GM15510 (cell line): ENCODE data around the gene RHEX.

ENCODE experiments used
- POLR2A ChIP-seq: IDR thresholded peaks from 3 replicates; pipeline ENCODE4 v1.6.1; 2011; ENCODE audit warnings: borderline replicate concordance; ENCODE audit not compliant: insufficient read length; ENCODE audit errors: extremely low read depth

The RHEX gene

DNA sequence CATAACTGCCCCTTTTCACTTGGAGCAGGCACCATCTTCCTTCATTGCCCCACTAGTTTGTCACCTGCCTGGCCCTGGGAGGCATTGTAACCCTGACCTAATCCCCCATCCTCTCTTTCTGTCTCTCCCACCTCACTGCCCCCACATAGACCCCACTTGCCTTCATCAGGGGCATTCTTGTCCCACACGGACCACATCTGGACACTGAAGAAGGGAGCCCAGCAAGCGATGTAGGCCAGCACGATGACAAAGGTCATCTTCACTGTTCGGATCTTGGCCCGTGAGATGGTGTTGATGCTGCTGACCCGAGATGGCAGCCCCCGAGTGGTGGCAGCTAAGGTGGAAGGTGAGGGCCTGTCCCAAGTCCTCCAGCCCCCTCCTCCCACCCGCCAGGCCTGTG, 62.8 kb downstream of the RHEX start:
- TF ChIP-seq POLR2A, result no peak

DNA sequence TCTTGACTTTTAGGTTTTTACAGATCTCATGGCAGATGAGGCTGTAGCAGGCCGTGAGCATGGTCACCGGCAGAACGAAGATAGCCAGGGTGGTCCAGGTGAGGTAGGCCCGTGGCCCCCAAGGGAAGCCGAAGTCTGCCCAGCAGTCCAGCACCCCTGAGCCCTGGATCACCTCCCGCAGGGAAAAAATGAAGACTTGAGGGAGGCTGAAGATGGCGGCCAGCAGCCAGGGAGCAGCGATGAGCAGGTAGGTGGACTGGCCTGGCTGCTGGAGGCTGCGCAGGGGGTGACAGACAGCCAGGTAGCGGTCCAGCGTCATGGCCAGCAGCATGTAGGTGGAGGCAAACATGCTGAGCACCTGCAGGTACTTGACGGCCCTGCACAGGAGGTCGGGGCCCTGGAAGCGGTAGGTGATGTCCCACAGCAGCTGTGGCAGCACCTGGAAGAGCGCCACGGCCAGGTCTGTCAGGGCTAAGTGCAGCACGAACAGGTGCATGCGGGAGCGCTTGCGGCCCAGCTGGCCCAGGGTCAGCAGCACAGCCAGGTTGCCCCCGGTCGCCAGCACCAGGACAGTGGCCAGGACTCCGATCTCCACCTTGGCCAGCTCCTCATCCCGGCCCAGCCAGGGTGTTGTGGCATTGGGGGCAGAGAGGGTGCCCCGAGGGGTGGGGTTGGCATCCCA, 63.4 kb downstream of the RHEX start:
- TF ChIP-seq POLR2A, result no peak

DNA sequence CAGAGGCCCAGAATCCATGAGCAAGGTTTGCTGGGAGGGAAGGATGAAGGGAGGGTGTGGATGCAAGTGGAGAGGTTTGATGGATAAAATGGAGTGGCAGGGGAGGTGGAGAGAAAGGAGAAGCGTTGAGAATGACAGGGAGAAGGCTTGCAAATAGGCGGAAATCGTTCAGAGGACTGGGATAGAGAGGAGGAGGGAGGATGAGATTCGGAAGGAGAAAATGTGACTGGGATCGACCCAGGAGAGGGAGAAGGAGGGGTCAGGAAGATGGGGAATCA, 63.8 kb downstream of the RHEX start:
- no peak for TF ChIP-seq POLR2A

DNA sequence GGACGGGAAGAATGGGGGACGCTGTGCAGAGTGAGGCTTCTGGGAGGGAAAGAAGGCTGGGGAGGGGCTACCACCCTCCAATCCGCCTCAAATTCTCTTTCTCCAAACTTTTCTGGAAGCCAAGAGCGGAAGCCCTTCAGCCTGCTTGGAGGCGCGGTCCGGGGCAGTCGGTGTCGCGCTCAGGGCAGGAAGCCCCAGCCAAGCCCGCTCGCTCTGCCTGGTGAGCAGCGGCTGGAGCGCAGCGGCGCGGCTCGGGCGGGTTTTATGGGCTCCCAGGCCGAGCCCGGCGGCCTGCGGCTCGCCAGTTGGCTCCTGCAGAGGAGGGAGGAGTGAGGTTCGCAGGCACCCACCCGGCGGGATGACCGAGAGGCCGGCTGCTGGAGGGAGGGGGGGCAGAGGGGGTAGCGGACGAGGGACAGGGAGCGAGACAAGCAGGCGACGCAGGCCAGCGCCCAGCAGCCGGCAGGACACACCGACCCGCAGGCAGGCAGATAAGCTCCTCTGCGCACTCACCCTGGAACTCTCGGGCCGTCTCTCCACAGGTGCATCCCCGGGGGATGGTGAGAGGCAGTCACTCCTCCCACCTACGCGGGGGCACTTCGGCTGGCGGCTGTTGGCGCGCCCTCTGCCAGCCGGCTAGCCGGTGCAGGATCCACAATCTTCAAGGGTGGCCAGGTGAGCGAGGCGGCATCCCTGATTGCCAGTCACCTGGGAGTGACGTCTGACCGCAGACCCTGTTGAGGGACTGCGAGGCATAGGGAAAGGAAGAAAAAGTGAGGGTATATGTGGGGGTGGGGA, 64.4 kb downstream of the RHEX start, which contains the start of gene AVPR1B:
Gene AVPR1B, minus strand, starts transcription at position 238 of the 798 bp plus-strand sequence. CDS start 498 bp downstream, outside the sequence.
- no peak for TF ChIP-seq POLR2A

DNA sequence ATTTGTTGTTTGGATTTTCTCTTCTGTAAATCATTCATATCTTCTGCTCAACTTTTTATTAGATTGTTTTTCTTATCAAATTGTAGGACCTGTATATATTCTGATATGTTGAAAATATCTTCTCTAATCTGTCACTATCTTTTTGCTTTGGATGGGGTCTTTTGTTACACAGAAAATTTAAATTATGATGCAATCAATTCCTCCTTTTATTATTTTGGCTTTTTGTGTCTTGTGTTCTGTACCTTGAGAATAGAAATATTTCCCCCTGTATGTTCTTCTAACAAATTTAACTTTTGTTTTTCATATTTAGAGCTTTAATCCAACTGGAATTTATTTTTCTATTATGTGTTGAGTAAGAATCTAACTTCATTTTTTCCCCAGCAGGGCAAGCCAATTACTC, 67.4 kb downstream of the RHEX start:
- no peak for TF ChIP-seq POLR2A

DNA sequence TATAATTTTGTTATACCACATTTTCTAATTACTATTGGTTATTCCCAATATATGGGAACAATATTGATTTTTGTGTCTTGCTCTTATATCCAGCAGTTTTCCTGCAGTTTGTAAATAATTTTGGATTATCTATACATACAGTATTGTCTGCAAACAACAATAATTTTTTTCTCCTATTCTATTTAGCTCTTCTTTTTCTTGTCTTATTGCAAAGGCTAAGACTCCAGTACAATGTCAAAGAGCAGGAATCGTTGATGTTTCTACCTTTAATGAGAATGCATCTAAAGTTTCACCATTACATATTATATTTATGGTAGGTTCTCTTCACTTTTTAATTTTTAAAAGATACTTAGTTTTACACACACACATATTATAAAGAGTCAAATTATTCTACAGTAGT, 68.3 kb downstream of the RHEX start:
- TF ChIP-seq POLR2A, result no peak

DNA sequence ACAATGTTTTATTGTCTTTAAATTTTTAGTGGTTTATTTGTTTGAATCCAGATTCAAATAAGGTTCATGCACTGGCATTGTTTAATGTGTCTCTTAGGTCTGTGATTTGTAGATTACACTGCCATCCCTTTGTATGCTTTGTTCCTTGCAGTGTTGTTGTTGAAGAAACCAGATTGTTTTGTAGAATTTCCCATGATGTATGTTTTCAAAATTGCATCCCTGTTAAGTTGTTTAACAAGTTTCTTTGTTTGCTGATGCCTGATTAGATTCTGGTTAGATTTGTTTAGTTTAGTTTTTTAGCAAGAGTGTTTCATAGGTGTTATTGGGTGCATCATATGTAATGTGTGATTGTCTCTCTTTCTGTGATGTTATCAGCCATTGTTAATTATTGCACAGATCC, 69.7 kb downstream of the RHEX start:
- TF ChIP-seq POLR2A, result no peak

DNA sequence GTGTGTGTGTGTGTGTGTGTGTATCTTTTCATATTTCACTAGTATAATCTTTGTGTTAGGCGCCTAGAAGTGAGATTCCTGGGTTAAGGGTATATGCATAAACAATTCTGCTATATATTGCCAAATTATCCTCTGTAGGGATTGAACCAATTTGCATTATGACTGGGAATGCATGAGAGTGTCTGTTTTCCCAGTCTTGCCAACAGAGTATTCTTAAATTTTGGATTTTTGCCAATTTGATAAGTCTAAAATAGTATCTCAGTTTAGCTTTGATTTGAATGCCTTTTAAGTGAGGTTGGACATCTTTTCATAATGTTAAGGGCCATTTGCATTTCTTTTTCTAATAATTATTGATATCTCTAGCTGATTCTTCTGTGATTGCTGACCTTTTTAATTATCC, 72.4 kb downstream of the RHEX start:
- no peak for TF ChIP-seq POLR2A

DNA sequence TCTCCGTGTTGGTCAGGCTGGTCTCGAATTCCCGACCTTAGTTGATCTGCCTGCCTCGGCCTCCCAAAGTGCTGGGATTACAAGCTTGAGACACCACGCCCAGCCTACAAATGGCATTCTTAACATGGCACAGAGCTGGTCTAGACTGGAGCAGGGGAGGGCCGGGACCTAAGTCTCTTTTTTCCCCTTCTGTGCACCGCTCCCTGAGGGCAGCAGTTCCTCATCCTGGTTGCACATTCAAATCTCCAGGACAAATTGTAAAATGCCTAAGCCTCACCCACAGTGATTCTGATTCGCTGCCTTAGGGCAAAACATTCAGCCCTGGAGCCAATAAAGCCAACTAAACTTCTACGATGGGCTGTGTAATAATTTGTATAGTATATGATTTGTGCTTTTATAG, 74.4 kb downstream of the RHEX start:
- TF ChIP-seq POLR2A, result no peak

DNA sequence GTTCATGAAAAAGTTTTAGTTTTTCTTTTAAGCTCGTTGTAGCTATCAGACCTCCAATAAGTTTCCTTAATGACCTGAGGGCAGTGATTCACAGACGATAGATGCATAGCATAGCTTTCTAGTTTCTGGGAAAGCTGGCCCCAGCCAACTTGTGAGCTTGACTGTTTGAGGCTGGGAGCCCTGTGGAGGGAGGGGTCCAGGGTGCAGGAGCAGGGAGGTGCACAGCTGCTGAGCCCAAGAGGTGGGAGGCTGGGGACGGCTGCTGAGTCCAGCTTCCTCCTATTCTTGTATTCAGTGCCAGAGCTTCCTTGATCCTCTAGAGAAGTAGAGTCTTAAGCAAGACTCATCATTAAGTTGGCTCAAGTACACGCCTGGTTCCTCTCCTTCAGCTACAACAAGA, 75.2 kb downstream of the RHEX start:
- no peak for TF ChIP-seq POLR2A

DNA sequence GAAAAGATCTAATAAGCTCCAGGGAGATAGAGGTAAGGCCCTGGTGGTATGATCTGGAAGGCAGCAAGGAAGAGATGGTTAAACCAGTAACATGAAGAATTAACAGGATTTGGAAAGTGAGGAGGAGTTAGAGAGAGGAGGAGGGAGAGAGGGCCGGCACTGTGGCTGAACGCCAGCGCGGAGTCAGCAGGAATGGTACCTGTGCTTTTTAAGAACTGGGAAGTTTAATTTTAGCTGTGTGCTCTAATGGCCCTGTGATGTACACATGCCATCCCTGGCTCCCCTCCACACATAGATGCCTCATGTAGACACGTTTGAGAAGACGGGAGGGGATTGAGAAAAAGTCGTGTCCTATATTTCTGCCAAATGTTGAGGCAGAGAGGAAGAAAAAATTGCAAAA, 78.1 kb downstream of the RHEX start:
- no peak for TF ChIP-seq POLR2A

DNA sequence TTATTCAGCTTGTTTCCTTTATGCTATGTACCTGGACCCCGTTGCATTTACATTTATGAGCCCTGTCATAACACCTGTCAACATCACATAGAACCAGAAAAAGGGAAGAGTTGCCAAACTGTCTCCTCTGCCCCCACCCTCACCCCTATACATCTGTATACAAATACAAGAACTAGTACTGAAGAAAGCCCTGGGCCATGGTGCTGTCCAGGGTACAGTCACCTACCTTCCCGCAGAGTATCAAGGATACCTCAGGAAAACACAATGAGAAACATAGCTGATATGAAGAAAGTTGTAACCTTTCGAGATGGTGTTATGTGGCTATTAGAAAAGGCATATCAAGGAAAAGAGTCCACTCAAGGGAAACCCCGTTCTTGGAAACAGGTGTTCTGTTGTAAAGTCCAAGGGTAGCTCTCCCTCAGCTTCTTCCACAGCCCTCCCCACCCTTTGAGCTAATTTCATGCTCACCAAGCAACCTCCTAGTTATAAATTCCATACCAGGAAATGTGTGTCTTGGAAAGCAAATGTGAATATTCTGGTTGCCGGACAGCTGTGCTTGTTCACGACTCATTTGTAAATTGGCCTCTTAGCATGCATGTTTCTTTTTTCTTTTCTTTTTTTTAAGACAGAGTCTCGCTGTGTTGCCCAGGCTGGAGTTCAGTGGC, 80.9 kb downstream of the RHEX start:
- TF ChIP-seq POLR2A, result no peak

DNA sequence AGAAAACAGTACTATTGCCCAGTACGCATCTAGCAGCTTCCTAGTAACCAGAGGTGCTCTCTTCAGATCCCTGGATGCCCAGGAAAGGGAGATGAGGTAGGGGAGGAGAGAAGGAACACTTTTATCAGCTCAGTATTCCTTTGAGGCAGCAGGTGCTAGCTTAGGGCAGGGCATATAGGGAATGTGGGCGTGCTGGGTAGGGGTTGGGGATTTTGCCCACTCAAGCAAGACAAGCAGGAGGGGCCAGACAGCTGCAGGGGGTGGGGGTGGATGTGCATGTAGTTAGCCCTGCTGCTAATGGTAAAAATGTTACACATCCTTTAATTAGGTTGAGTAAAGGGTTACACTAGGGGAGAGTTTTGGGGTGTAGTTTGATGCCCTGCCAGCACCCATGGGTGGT, 82.3 kb downstream of the RHEX start:
- no peak for TF ChIP-seq POLR2A

DNA sequence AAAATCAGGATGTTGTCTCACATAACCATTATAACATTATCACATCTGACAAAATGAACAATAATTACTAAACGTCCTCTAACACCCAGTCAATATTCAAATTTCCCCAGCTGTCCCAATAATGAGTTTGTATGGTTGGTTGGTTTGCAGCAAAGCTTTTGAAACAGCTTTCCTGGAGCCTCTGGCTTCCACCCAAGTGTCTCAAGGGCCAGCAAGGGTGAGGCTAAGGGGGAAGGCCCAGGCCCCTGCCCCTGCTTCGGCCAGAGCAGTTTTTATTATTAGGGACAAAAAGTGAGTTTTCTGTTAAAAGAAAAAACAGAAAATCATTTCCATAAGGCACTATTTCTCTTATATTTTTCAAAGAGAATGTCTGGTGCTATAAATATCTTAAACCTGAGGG, 83.3 kb downstream of the RHEX start:
- TF ChIP-seq POLR2A, result no peak

DNA sequence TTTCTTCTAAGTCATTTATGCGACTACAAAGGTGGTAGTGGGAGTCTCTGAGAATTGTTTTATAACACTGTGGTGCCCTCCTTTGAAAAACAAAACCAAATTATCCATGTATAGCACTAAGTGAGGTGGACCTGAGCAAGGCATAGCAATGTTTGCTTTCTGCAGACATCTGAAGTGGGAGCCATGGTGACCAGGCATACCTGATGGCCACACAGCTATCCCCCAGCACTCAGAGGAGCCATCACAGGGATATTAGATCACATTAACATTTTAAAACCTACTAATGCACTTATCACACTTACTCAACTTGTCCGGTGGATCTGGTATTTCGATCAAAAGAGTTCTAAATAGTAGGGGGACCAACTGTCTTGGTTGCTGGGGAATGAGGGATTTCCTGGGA, 89.0 kb downstream of the RHEX start:
- no peak for TF ChIP-seq POLR2A

DNA sequence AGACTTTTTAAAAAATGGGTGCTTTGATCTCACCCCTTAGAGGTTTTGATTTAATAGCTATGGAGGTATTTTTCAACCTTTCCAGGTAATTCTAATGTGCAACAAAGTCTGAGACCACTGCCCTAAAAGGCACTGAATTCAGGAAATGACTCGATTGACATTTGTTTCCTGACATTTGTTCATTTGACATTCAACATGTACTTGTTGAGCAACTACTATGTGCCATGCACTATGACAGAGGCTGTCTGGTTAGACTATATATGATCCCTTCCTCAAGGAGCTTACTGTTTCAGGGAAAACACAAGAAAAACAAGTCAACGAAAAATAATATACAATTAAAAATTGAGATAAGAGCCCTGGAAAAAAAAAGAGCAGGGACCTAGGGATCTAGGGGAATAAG, 89.8 kb downstream of the RHEX start:
- no peak for TF ChIP-seq POLR2A
